Suppressor macrophage treated with lipopolysaccharide for 4 hours (primary cell): Measurements from ENCODE around the gene ACYP2.
"Not testable (repeated sequence)": the region's sequence is repeated elsewhere in the genome, so short reads cannot be mapped to it uniquely, and the experiment has no call there.

Experiments used
- DNase-seq: peaks from one replicate; pipeline ENCODE4 v3.0.0-alpha.2; 2020

ACYP2 gene

DNA sequence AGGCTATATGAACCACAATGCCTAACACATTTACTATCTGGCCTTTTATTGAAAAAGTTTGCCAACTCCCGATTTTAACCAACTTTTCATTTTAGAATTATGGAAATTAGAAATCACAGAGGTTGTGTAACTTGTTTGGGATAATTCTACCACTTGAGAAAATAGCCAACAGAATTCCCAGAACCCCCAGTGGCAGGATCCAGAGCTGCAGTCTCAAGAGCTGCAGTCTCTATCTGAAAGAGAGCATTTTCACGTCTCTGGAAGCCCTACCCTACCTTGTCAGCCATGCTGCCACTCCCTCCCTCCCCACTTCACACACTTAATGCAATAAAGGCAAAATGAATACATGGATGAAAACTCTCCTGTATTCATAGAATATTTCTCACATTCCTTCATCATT lies 164.0 kb downstream of the ACYP2 start:
- no peak for DNase-seq

DNA sequence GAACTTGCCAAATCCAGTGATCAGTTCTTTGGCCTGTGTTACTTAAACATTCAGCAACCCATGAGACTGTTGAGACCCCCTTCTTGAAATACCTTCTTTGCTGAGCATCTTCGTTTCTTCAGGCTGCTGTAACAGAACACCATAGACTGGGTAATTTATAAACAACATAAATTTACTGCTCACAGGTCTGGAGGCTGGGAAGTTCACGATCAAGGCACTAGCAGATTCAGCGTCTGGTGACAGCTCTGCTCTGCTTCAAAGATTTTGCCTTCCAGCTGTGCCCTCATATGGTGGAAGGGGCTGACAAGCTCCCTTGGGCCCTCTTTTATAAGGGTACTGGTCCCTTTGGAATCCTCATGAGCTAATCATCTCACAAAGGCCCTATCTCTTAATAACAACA lies 169.4 kb downstream of the ACYP2 start:
- DNase-seq, result no peak

- DNase-seq, result no peak
Measured at GRCh38 chr2:54285451-54285850, 170.0 kb downstream of the ACYP2 start.

DNA sequence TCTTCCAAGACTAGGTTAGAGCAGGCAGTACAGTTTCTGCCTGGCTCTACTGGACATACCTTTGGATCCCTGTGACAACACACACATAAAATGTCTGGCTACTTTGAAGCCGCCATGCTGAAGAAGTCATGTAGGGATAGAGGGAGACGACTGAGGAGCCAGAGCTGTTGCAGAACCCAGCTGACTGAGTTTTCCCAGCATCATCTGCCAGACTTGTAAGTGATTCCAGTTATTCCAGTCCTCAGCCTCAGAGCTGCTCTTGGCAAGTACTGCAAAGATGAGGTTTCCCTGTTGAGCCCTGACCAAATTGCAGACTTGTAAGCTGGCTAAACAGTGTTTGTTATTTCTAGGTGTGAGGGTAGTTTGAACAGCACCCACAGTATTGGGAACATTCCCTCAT lies 172.1 kb downstream of the ACYP2 start:
- no peak for DNase-seq

GRCh38 chr2:54289917-54290316 lies 174.5 kb downstream of the ACYP2 start:
- no peak for DNase-seq

- no peak for DNase-seq
Measured at GRCh38 chr2:54290356-54291025, 175.1 kb downstream of the ACYP2 start.

- not testable (repeated sequence) for DNase-seq
Measured at GRCh38 chr2:54294665-54295064, 179.2 kb downstream of the ACYP2 start.

GRCh38 chr2:54295911-54296310 lies 180.5 kb downstream of the ACYP2 start:
- no peak for DNase-seq

DNA sequence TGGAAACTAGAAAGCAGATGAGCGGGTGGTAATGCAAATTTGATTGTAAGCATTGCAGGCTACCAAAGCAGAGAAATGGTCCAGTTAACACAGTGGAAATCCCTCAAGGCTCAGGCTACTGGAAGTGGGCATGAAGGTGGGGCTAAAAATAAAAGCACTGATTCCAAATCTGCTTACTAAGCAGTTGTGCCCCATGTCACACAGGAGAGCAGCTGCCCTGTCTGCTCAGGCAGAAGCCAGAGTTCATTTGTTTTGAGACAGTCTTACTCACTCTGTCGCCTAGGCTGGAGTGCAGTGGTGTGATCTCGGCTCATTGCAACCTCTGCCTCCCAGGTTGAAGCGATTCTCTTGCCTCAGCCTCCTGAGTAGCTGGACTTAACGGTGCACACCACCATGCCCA lies 183.1 kb downstream of the ACYP2 start:
- no peak for DNase-seq

- DNase-seq, result no peak
Measured at GRCh38 chr2:54303631-54304030, 188.2 kb downstream of the ACYP2 start.

DNA sequence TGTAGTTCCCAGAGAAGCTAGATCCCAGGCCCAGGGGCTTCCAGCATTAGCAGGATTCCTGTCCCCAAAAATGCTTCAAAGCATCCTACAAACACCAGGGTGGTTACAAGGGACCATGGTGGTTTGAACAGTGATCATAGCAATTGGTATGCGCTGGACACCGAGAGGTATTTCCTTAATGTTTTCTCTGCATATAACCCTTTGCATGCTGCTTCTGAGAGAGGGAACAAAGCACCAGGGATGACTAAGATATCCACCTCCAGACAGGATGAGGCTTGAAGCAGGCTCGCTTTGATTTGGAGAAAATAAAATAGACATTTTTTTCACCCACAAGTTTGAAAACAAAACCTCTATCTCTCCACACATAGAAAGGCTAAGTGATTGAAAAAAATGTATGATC lies 191.1 kb downstream of the ACYP2 start:
- no peak for DNase-seq

- no peak for DNase-seq
Measured at GRCh38 chr2:54308186-54308585, 192.8 kb downstream of the ACYP2 start.

GRCh38 chr2:54308782-54309181 lies 193.4 kb downstream of the ACYP2 start:
- DNase-seq, result no peak

GRCh38 chr2:54310311-54310710 lies 194.9 kb downstream of the ACYP2 start:
- no peak for DNase-seq

- DNase-seq, result no peak
Measured at GRCh38 chr2:54310961-54311360, 195.5 kb downstream of the ACYP2 start.

- DNase-seq, result no peak
Measured at GRCh38 chr2:54313147-54313546, 197.7 kb downstream of the ACYP2 start.

GRCh38 chr2:54317973-54318372 lies 202.6 kb downstream of the ACYP2 start:
- DNase-seq, result no peak

DNA sequence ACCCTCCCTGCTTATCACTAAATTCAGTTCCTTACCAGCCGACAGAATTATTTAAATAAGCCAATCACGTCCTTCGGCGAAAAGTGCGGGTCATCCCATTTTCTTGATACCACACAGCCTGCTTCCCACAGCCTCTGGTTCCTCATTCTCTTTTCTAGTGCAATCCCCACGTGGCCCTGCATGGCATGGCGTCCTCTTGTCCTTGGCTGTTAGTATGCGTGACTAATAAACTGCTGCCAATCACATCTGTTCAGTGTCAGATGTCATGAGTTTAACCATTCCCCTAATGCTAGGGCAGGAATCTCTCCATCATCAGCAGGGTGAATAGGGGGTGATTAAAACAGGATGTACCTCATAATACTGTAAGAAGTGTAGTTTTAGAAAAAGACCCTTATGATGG lies 203.4 kb downstream of the ACYP2 start:
- no peak for DNase-seq

DNA sequence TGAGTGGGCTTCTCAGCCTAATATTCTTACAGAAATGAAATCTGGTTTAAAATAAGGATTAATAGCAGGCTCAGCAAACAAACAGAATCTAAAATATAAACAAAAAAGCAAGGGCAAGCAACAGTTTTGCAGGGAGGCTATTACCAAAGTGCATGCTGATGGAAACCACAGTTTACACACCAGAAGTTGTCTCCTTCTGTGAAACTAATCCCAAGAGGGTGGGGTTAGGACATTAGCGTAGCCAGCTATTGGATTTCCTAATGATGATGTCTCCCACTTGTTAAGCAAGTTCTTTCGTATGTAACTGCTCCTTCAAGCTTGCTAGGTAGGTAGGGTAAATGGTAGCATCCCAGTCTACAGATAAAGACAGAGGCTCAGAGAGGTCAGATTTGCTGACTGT lies 205.6 kb downstream of the ACYP2 start:
- DNase-seq, result no peak

- not testable (repeated sequence) for DNase-seq
Measured at GRCh38 chr2:54324517-54324916, 209.1 kb downstream of the ACYP2 start.

- DNase-seq, result no peak
Measured at GRCh38 chr2:54325148-54325547, 209.7 kb downstream of the ACYP2 start.

GRCh38 chr2:54329482-54330161 lies 214.2 kb downstream of the ACYP2 start:
- no peak for DNase-seq

- DNase-seq, result peak; percentile 92
Measured at GRCh38 chr2:54330162-54330925, 214.9 kb downstream of the ACYP2 start.
